Activated naive CD4-positive, alpha-beta T cell (primary cell): ENCODE measurements around the gene ERI3.

Experiments used
- DNase-seq, 4 experiments: peaks; one replicate each; lab custom pipeline; 2025; lab: John Stamatoyannopoulos, UW

The ERI3 gene

GRCh38 chr1:44348061-44348485 is 7.0 kb downstream of the ERI3 start:
- DNase-seq, result no peak

GRCh38 chr1:44347280-44347679 is 7.8 kb downstream of the ERI3 start:
- DNase-seq, result no peak

DNA sequence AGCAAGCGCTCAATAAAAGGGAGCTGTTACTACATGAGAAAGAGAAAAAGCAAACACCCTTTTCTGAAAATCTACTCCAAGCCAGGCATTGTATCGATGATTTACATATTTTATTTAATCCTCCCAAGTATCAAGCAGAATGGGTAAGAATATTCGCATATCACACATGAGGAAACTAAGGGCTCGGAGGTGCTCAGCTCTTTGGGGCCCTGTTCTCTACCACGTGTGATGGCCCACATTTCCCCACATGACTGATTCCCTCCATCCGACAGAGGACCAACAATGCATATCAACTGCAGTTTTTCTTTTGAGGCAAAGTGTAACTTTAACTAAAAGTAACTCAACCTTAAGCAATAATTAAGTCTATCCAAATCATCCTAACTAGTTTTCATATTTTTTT is 8.2 kb downstream of the ERI3 start:
- no peak for DNase-seq

GRCh38 chr1:44346184-44346583 is 8.9 kb downstream of the ERI3 start:
- DNase-seq, result no peak

- DNase-seq, result no peak
Measured at GRCh38 chr1:44345187-44345775, 9.8 kb downstream of the ERI3 start.

GRCh38 chr1:44339731-44340130 is 15.3 kb downstream of the ERI3 start:
- no peak for DNase-seq

DNA sequence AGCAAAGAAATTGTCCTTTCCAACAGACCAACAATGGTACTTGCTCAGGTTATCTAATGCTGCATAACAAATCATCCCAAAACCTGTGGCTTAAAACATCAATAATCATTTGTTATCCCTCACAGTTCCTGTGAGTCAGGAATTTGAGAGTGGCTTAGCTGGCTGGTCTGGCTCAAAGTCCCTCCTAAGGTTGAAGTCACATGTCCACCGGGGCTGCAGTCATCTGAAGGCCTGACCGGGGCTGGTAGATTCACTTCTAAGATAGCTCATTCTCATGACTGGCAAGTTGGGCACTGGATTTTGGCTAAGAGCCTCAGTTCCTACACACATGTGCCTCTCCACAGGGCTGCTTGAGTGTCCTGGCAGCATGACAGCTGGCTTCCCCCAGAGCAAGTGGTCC is 16.9 kb downstream of the ERI3 start:
- DNase-seq, result no peak

GRCh38 chr1:44336668-44337067 is 18.4 kb downstream of the ERI3 start:
- DNase-seq, result no peak

DNA sequence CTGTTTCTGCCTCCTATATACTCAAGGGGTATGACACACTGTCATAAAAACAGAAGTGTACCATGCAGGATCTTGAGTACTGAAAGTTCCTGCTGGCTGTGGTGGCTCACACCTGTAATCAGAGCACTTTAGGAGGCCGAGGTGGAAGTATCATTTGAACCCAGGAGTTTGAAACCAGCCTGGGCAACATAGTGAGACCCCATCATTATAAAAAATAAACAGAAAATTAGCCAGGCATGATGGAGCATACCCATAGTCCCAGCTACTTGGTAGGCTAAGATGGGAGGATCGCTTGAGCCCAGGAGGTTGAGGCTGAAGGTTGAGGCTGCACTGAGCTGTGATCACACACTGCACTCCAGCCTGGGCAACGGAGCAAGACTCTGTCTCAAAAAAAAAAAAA is 20.1 kb downstream of the ERI3 start:
- DNase-seq, result no peak

- no peak for DNase-seq
Measured at GRCh38 chr1:44333376-44333775, 21.7 kb downstream of the ERI3 start.

DNA sequence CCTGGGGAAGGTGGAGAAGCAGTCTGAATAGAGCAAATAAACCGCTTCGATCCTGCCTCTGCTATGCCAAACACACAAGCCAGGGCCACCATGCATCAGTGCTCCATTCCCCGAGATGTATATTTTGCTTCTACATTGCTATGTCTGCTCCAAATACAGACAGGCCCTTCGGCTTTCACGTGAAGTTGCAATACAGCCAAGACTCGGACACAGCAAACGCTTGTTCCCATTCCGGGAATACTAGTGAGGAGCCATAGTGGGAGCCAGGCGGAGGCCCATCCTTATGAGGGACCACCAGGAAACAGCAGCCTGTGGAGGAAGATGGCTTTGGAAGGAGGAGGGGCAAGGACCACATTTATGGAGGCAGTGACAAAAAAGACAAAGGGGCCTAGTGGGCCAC is 22.6 kb downstream of the ERI3 start:
- no peak for DNase-seq

DNA sequence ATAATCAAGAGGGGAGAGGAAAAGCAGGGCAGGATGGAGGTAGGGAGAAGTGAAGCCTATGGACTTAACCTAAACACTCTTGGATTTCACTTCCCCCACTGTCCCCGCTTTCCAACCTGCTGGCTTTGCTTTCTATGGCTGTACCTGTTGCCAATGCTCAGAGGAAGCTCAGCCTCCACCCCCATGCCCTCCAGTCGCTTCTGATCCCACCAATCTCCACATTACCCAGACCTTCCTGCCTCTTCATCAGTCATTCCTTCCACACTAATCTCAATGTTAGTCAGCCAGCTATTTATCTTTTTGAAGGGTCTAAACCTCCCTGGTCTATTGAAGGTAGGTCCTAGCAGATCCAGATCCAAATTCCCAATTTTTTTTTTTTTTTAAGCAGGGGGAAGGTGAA is 24.1 kb downstream of the ERI3 start:
- no peak for DNase-seq

DNA sequence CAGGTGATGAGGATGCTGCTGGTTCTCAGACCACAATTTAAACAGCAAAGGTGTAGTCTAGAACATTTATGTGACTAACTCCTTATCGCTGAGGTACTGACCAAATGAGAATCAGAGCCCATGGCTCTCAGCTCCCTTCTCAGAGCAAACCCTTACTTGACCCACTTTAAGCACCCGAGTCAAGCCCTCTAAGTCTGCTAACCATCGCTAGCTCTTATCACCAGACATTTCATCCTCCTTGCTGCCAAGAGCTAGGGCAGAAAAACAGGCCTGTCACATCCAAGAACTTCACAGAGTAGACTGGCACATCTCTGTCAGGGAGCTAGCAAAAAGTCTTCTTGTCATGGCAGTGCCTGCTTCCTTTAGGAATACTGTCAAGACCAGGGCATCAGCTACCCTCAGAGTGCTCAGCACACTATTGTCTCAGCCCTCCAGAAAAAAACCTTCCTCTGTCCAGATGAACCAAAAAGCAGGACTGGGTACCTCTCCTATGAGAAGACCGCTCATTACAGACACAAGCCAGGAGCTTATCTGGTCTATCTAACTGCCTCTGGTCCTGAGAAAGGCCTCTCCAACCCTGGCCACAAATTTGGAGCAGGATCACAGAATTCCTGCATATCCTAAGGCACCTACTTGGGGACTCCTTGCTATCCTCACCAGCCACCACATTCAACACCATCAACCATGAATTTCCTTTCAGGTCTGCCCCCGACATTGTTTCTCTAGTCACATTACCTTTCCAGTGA is 26.2 kb downstream of the ERI3 start:
- no peak for DNase-seq

DNA sequence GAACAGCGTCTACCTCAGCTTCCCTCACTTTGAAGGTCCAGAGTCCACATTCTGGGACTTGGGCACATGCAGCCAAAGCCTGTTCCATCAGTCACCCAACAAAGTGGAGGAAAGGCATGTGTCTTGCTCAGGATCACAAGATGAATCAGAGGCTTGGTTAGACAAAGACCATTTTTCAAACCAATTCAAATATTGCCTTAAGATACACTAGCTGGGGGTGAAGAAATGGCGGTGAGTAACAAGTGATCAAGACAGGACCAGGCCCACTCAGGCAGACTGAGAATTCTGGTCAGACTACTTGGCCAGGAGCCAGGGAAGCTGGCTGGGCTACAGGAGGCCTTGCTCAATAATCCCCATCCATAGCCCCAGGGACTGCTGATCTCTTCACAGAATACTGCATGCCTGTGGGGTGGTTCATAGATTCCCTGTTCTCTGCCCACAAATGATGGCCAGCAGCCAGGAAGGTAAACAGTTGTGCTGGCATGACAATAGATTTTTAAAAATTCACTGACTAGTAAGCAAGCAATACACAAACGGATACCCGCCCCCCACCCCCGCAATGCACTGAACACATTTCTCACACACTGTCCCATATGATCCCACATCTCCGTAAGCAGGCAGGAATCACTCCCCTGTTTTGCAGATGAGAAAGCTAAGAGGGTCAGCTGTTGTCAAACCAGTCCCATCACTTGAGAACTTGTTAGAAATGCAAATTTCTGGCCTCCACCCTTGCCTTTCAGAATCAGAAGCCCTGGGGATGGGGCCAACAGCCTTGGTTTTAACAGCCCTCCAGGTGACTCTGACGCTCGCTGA is 27.2 kb downstream of the ERI3 start:
- no peak for DNase-seq

DNA sequence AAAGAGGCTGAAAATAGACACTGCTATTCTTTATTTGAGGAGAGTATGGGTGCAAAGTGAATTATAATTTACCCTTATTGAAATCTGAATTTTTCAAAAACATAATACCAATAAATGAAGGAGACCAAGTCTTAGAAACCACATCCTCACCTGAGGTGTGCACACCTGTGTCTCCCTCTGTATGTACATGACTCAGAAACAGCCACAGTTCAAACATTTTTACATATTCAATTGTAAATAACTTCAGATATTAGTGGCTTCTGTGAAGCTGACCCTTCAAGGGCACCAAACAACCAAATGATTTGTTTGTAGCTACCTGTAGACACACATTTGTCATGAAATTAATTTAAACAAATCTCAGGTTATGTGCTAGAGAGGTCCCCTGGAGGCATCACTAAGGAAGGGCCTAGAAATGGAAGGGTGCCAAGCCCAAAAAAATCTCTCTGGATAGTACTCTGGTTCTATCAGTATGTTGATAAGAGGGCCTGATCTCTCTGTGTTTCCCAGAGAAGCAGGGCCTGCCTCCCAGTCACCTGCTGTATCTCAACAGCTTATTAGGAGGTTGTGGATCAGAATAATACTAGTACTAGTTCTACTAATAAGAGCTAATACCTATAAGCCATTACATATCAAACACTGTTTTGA is 28.1 kb downstream of the ERI3 start:
- DNase-seq, result no peak

- DNase-seq, result no peak
Measured at GRCh38 chr1:44326024-44326701, 28.9 kb downstream of the ERI3 start.

GRCh38 chr1:44323947-44324346 is 31.1 kb downstream of the ERI3 start:
- DNase-seq, result no peak

DNA sequence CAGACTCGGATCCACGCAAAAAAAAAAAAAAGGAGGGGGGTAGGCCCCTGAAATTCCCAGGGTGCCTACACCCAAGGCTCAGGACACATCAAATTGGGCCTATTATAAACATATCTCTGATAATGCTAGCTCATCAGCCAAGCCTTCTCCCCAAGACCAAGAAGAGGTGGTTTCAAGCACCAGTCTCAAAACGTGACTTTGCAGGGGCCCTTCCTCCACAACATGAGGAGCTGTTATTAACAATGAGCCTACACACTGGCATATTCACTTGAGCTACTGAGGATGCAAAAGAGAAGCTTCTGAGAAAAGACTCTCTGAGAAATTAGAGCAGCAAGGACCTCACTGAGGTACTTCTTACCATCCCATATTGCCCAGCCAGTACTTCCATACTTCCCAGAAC is 32.7 kb downstream of the ERI3 start:
- DNase-seq, result no peak

DNA sequence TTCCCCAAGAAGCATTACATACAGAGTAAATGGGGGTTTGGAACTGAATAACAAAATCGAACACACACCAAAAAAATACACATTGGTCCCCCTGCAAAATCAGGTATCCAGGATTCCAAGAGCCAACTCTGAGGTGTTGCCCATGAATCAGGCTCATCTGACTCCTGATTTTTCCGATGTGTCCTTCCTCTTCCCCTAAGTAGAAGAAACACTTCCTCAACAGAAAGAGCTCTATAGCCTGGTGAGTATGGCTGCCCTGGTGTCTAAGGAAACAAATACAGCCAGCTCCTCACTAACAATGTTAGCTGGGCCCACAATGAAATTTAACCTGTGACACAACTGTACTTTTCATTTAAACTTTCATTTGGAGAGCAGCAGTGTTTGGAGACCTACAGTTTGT is 33.6 kb downstream of the ERI3 start:
- DNase-seq, result no peak

- peak in 1 of 4 experiments; percentile 3 for DNase-seq
Measured at GRCh38 chr1:44318097-44319088, 36.7 kb downstream of the ERI3 start.
